SU-DHL-6 (cell line): ENCODE results near the gene RUVBL1.

Experiments
- CTCF ChIP-seq: fragments of 200-600 bp; sonication (generic); IDR thresholded peaks from one replicate; pipeline ENCODE4 v1.5.1; 2017; ENCODE audit warnings: antibody characterized with exemption, mild to moderate bottlenecking, low read length, moderate library complexity; ENCODE audit not compliant: insufficient read depth, poor library complexity, severe bottlenecking
- EZH2phosphoT487 ChIP-seq: fragments of 200-600 bp; sonication (generic), shearing (Covaris generic); conservative IDR thresholded peaks from 2 replicates; pipeline ENCODE4 v1.6.1; 2018; ENCODE audit warnings: mild to moderate bottlenecking, antibody characterized with exemption, low read length, moderate library complexity, mixed read lengths

GRCh38 chr3:128033102-128033501 lies 90.5 kb downstream of the RUVBL1 start:
- TF ChIP-seq CTCF (no peak), EZH2phosphoT487 (no peak)
